ENCODE data around the gene ADGRD2.

Gene ADGRD2

GRCh38 chr9:124493794-124494479 lies 43.7 kb downstream of the ADGRD2 start:
- Histone ChIP-seq H3K79me1 (ENCODE audit: low read depth, low read length) (peaks cover 5% of the 10 kb centered on the region), H4K8ac (ENCODE audit: low read depth, low read length) (no peak overlapping the region), H2BK15ac (ENCODE audit: low read length) (peak overlapping the region; percentile 10), H3K36me3 (replicated peaks in 1 of 2; ENCODE audit: control insufficient read depth in 2 of 2, insufficient read depth in 2 of 2, low read length in 2 of 2) (no peaks in the 10 kb centered on the region), H2BK12ac (ENCODE audit: low read length) (no peak overlapping the region), H2AK5ac (ENCODE audit: low read depth, low read length) (peak overlapping the region; percentile 59), H3K4me3 (ENCODE audit: low read length in 2 of 2) (no peak overlapping the region), H3K23ac (ENCODE audit: low read depth, low read length, poor library complexity) (no peak overlapping the region), H3K4ac (ENCODE audit: low read length) (no peak overlapping the region), H3K18ac (ENCODE audit: low read length) (peak overlapping the region; percentile 42), H3K9ac (ENCODE audit: low read depth, low read length, poor library complexity) (no peak overlapping the region), H3K14ac (ENCODE audit: low read length) (no peak overlapping the region), H2AFZ (ENCODE audit: low read length) (no peak overlapping the region), H3K9me3 (replicated peaks in 1 of 2; ENCODE audit: control insufficient read depth in 2 of 2, insufficient read depth in 1 of 2, low read depth in 1 of 2, low read length in 2 of 2) (peaks cover 0 to 2% of the 10 kb centered on the region in 2 donors), H3K4me2 (ENCODE audit: insufficient read depth, low read length, poor library complexity, severe bottlenecking) (no peak overlapping the region), H3K4me1 (ENCODE audit: control insufficient read depth in 2 of 2, insufficient read depth in 1 of 2, low read depth in 1 of 2, low read length in 2 of 2) (peaks cover 0 to 5% of the 10 kb centered on the region in 2 donors), H2BK120ac (ENCODE audit: low read depth, low read length) (peak overlapping the region; percentile 57), H4K91ac (ENCODE audit: low read depth, low read length, poor library complexity) (no peak overlapping the region), H2BK5ac (ENCODE audit: low read length) (no peak overlapping the region), H3K27ac (replicated peaks; ENCODE audit: low read length) (no peak overlapping the region), H3K27me3 (ENCODE audit: control insufficient read depth in 3 of 3, insufficient read depth in 3 of 3, low read depth in 1 of 3, low read length in 3 of 3) (peaks cover 0 to 95% (median 0%) of the 10 kb centered on the region in 3 experiments)
- DNase-seq (ENCODE audit: low spot score), result no peak
- WGBS, 2 donors (ENCODE audit: extremely low coverage in 2 of 2, insufficient read length in 2 of 2, insufficient replicate concordance in 1 of 2), result no CpG with 5 or more reads among the region's 18 CpGs

GRCh38 chr9:124495126-124496074 lies 45.1 kb downstream of the ADGRD2 start:
- Histone ChIP-seq H3K9me3 (replicated peaks in 1 of 2; ENCODE audit: control insufficient read depth in 2 of 2, insufficient read depth in 1 of 2, low read depth in 1 of 2, low read length in 2 of 2) (peaks cover 0 to 2% of the 10 kb centered on the region in 2 donors), H2BK15ac (ENCODE audit: low read length) (peak overlapping the region; percentile 90), H3K4ac (ENCODE audit: low read length) (no peak overlapping the region), H4K91ac (ENCODE audit: low read depth, low read length, poor library complexity) (no peak overlapping the region), H3K18ac (ENCODE audit: low read length) (peak overlapping the region; percentile 84), H3K23ac (ENCODE audit: low read depth, low read length, poor library complexity) (peak overlapping the region; percentile 59), H3K27me3 (ENCODE audit: control insufficient read depth in 3 of 3, insufficient read depth in 3 of 3, low read depth in 1 of 3, low read length in 3 of 3) (peaks cover 0 to 95% (median 0%) of the 10 kb centered on the region in 3 experiments), H3K14ac (ENCODE audit: low read length) (peak overlapping the region; percentile 75), H2BK5ac (ENCODE audit: low read length) (peak overlapping the region; percentile 91), H4K8ac (ENCODE audit: low read depth, low read length) (peak overlapping the region; percentile 19), H2AK5ac (ENCODE audit: low read depth, low read length) (peak overlapping the region; percentile 97), H3K4me1 (ENCODE audit: control insufficient read depth in 2 of 2, insufficient read depth in 1 of 2, low read depth in 1 of 2, low read length in 2 of 2) (peaks cover 0 to 2% of the 10 kb centered on the region in 2 donors), H2BK120ac (ENCODE audit: low read depth, low read length) (peak overlapping the region; percentile 42), H2AFZ (ENCODE audit: low read length) (no peak overlapping the region), H3K36me3 (replicated peaks in 1 of 2; ENCODE audit: control insufficient read depth in 2 of 2, insufficient read depth in 2 of 2, low read length in 2 of 2) (no peaks in the 10 kb centered on the region), H3K27ac (replicated peaks; ENCODE audit: low read length) (no peak overlapping the region), H3K79me1 (ENCODE audit: low read depth, low read length) (peaks cover 5% of the 10 kb centered on the region), H3K4me2 (ENCODE audit: insufficient read depth, low read length, poor library complexity, severe bottlenecking) (no peak overlapping the region), H3K4me3 (ENCODE audit: low read length in 2 of 2) (no peak overlapping the region), H2BK12ac (ENCODE audit: low read length) (no peak overlapping the region), H3K9ac (ENCODE audit: low read depth, low read length, poor library complexity) (peak overlapping the region; percentile 56)
- no peak for DNase-seq (ENCODE audit: low spot score)
- WGBS, 2 donors (ENCODE audit: extremely low coverage in 2 of 2, insufficient read length in 2 of 2, insufficient replicate concordance in 1 of 2), result no CpG with 5 or more reads among the region's 31 CpGs

- Histone ChIP-seq H3K79me1 (ENCODE audit: low read depth, low read length) (peaks cover 5% of the 10 kb centered on the region), H2BK5ac (ENCODE audit: low read length) (peak overlapping the region; percentile 60), H3K9me3 (replicated peaks in 1 of 2; ENCODE audit: control insufficient read depth in 2 of 2, insufficient read depth in 1 of 2, low read depth in 1 of 2, low read length in 2 of 2) (peaks cover 0 to 2% of the 10 kb centered on the region in 2 donors), H3K4ac (ENCODE audit: low read length) (no peak overlapping the region), H3K9ac (ENCODE audit: low read depth, low read length, poor library complexity) (no peak overlapping the region), H2AK5ac (ENCODE audit: low read depth, low read length) (peak overlapping the region; percentile 97), H3K27me3 (ENCODE audit: control insufficient read depth in 3 of 3, insufficient read depth in 3 of 3, low read depth in 1 of 3, low read length in 3 of 3) (peaks cover 0 to 97% (median 0%) of the 10 kb centered on the region in 3 experiments), H3K23ac (ENCODE audit: low read depth, low read length, poor library complexity) (no peak overlapping the region), H4K91ac (ENCODE audit: low read depth, low read length, poor library complexity) (no peak overlapping the region), H2BK15ac (ENCODE audit: low read length) (peak overlapping the region; percentile 14), H3K36me3 (replicated peaks in 1 of 2; ENCODE audit: control insufficient read depth in 2 of 2, insufficient read depth in 2 of 2, low read length in 2 of 2) (no peaks in the 10 kb centered on the region), H3K4me2 (ENCODE audit: insufficient read depth, low read length, poor library complexity, severe bottlenecking) (no peak overlapping the region), H3K18ac (ENCODE audit: low read length) (no peak overlapping the region), H3K27ac (replicated peaks; ENCODE audit: low read length) (no peak overlapping the region), H4K8ac (ENCODE audit: low read depth, low read length) (no peak overlapping the region), H2BK120ac (ENCODE audit: low read depth, low read length) (no peak overlapping the region), H2AFZ (ENCODE audit: low read length) (no peak overlapping the region), H3K4me3 (ENCODE audit: low read length in 2 of 2) (no peak overlapping the region), H2BK12ac (ENCODE audit: low read length) (no peak overlapping the region), H3K4me1 (ENCODE audit: control insufficient read depth in 2 of 2, insufficient read depth in 1 of 2, low read depth in 1 of 2, low read length in 2 of 2) (peaks cover 0 to 2% of the 10 kb centered on the region in 2 donors), H3K14ac (ENCODE audit: low read length) (no peak overlapping the region)
- no peak for DNase-seq (ENCODE audit: low spot score)
- WGBS, 2 donors (ENCODE audit: extremely low coverage in 2 of 2, insufficient read length in 2 of 2, insufficient replicate concordance in 1 of 2), result no CpG with 5 or more reads among the region's 3 CpGs
Observed at GRCh38 chr9:124496075-124496449, 45.8 kb downstream of the ADGRD2 start.

GRCh38 chr9:124496463-124496862 lies 46.2 kb downstream of the ADGRD2 start:
- no CpG with 5 or more reads among the region's 15 CpGs for WGBS, 2 donors (ENCODE audit: extremely low coverage in 2 of 2, insufficient read length in 2 of 2, insufficient replicate concordance in 1 of 2)
- no peak overlapping the region for H2BK12ac ChIP-seq (ENCODE audit: low read length)

More at GRCh38 chr9:124496463-124496862, 46.2 kb downstream of the ADGRD2 start:
- H3K4me3 ChIP-seq (ENCODE audit: low read length in 2 of 2), result no peak overlapping the region
- H2AK5ac ChIP-seq (ENCODE audit: low read depth, low read length), result no peak overlapping the region
- peaks cover 0 to 2% of the 10 kb centered on the region in 2 donors for H3K4me1 ChIP-seq (ENCODE audit: control insufficient read depth in 2 of 2, insufficient read depth in 1 of 2, low read depth in 1 of 2, low read length in 2 of 2)
- no peak overlapping the region for H4K91ac ChIP-seq (ENCODE audit: low read depth, low read length, poor library complexity)
- H3K9ac ChIP-seq (ENCODE audit: low read depth, low read length, poor library complexity), result no peak overlapping the region
- no peak overlapping the region for H4K8ac ChIP-seq (ENCODE audit: low read depth, low read length)
- H2BK15ac ChIP-seq (ENCODE audit: low read length), result peak overlapping the region; percentile 14
- DNase-seq (ENCODE audit: low spot score), result no peak
- H2AFZ ChIP-seq (ENCODE audit: low read length), result no peak overlapping the region
- no peak overlapping the region for H3K27ac ChIP-seq (replicated peaks; ENCODE audit: low read length)
- H3K4me2 ChIP-seq (ENCODE audit: insufficient read depth, low read length, poor library complexity, severe bottlenecking), result no peak overlapping the region
- no peaks in the 10 kb centered on the region for H3K36me3 ChIP-seq (replicated peaks in 1 of 2; ENCODE audit: control insufficient read depth in 2 of 2, insufficient read depth in 2 of 2, low read length in 2 of 2)
- no peak overlapping the region for H2BK5ac ChIP-seq (ENCODE audit: low read length)
- peaks cover 0 to 2% of the 10 kb centered on the region in 2 donors for H3K9me3 ChIP-seq (replicated peaks in 1 of 2; ENCODE audit: control insufficient read depth in 2 of 2, insufficient read depth in 1 of 2, low read depth in 1 of 2, low read length in 2 of 2)
- H3K4ac ChIP-seq (ENCODE audit: low read length), result no peak overlapping the region
- peaks cover 5% of the 10 kb centered on the region for H3K79me1 ChIP-seq (ENCODE audit: low read depth, low read length)
- H3K18ac ChIP-seq (ENCODE audit: low read length), result peak overlapping the region; percentile 31
- H2BK120ac ChIP-seq (ENCODE audit: low read depth, low read length), result no peak overlapping the region
- H3K27me3 ChIP-seq (ENCODE audit: control insufficient read depth in 3 of 3, insufficient read depth in 3 of 3, low read depth in 1 of 3, low read length in 3 of 3), result peaks cover 0 to 97% (median under 1%) of the 10 kb centered on the region in 3 experiments
- H3K14ac ChIP-seq (ENCODE audit: low read length), result no peak overlapping the region
- H3K23ac ChIP-seq (ENCODE audit: low read depth, low read length, poor library complexity), result no peak overlapping the region
